IMR-90 (cell line): ENCODE measurements around the gene ATXN10. TPM values are rescaled to one million over a fixed set of nuclear protein-coding genes. Genes with fewer than 3 reads are reported as not detected.
A peak's percentile ranks its signal among the peaks of the same experiment; 100 is the strongest.

Experiments used
- ATAC-seq: fragments of 200-7000 bp; cut with Tn5 transposase; 2 replicates; pipeline ENCODE4 v1.9.1; 2020; ENCODE audit warnings: low read depth, mild to moderate bottlenecking, moderate library complexity
- BruUV-seq: library from RNA; stranded (reverse); fragments of 400-500 nt; replicated peaks from 2 replicates; lab custom pipeline; 2021; lab: Mats Ljungman, UMichigan
- CTCF ChIA-PET: fragments of 300-600 bp; formaldehyde crosslinking; extraction: SDS; loops from one replicate; lab custom pipeline; 2021; ENCODE audit warnings: antibody characterized with exemption; lab: Yijun Ruan, JAX
- POLR2A ChIA-PET: fragments of 300-600 bp; sonication (Branson Sonifier 250); formaldehyde crosslinking; loops from one replicate; lab custom pipeline; 2022; ENCODE audit warnings: antibody characterized with exemption; ENCODE audit not compliant: unreplicated experiment; lab: Charles Lee
- DNase-seq: peaks from one replicate; pipeline ENCODE4 v3.0.0; 2013
- H2AFZ ChIP-seq: replicated peaks from 2 replicates; pipeline ENCODE3; 2013; ENCODE audit warnings: low read length, mild to moderate bottlenecking; ENCODE audit not compliant: poor library complexity
- H2AK5ac ChIP-seq: 2 replicates; pipeline ENCODE4 v1.6.1; 2013; ENCODE audit warnings: low read depth, low read length, inconsistent platforms
- H2AK9ac ChIP-seq: replicated peaks from 2 replicates; pipeline ENCODE3; 2013; ENCODE audit warnings: mild to moderate bottlenecking, low read depth, low read length, moderate library complexity; ENCODE audit not compliant: poor library complexity
- H2BK120ac ChIP-seq: 2 replicates; pipeline ENCODE4 v1.6.1; 2013; ENCODE audit warnings: low read depth, low read length, inconsistent platforms
- H2BK15ac ChIP-seq: 3 replicates; pipeline ENCODE4 v1.6.1; 2013; ENCODE audit warnings: low read depth, low read length, inconsistent platforms
- H2BK20ac ChIP-seq: 2 replicates; pipeline ENCODE4 v1.6.1; 2013; ENCODE audit warnings: low read depth, mild to moderate bottlenecking, inconsistent platforms, low read length, moderate library complexity
- H2BK5ac ChIP-seq: 2 replicates; pipeline ENCODE4 v1.6.1; 2013; ENCODE audit warnings: mild to moderate bottlenecking, low read depth, low read length, inconsistent platforms; ENCODE audit not compliant: poor library complexity, severe bottlenecking
- H3K14ac ChIP-seq: replicated peaks from 2 replicates; pipeline ENCODE4 v1.6.1; 2013; ENCODE audit warnings: low read depth, low read length, inconsistent platforms
- H3K18ac ChIP-seq: 2 replicates; pipeline ENCODE4 v1.6.1; 2013; ENCODE audit warnings: low read depth, low read length, control low read depth
- H3K23ac ChIP-seq: 2 replicates; pipeline ENCODE4 v1.6.1; 2013; ENCODE audit warnings: low read depth, low read length, inconsistent platforms
- H3K27ac ChIP-seq: 2 replicates; pipeline ENCODE4 v1.5.1; 2013; ENCODE audit warnings: mild to moderate bottlenecking, control low read depth, low read length; ENCODE audit not compliant: insufficient read depth
- H3K27me3 ChIP-seq: 2 replicates; pipeline ENCODE4 v1.6.1; 2013; ENCODE audit warnings: low read length; ENCODE audit not compliant: control insufficient read depth, insufficient read depth
- H3K36me3 ChIP-seq: 2 replicates; pipeline ENCODE4 v1.6.1; 2013; ENCODE audit warnings: low read length, mixed read lengths; ENCODE audit not compliant: control insufficient read depth, insufficient read depth
- H3K4ac ChIP-seq: 2 replicates; pipeline ENCODE4 v1.6.1; 2013; ENCODE audit warnings: low read depth, low read length, inconsistent platforms
- H3K4me1 ChIP-seq: 2 replicates; pipeline ENCODE4 v1.6.1; 2013; ENCODE audit warnings: low read length, mixed read lengths; ENCODE audit not compliant: control insufficient read depth, insufficient read depth
- H3K4me2 ChIP-seq: 2 replicates; pipeline ENCODE4 v1.6.1; 2013; ENCODE audit warnings: low read depth, mild to moderate bottlenecking, control low read depth, low read length, moderate library complexity
- H3K4me3 ChIP-seq: 2 replicates; pipeline ENCODE4 v1.5.1; 2013; ENCODE audit warnings: low read depth, mild to moderate bottlenecking, control low read depth, low read length, moderate library complexity; ENCODE audit not compliant: insufficient read depth
- H3K56ac ChIP-seq: 2 replicates; pipeline ENCODE4 v1.6.1; 2013; ENCODE audit warnings: low read length, inconsistent platforms; ENCODE audit not compliant: insufficient read depth; ENCODE audit errors: extremely low read depth
- H3K79me1 ChIP-seq, 2 experiments: 2 replicates each; pipeline ENCODE4 v1.6.1; 2013; ENCODE audit warnings: low read length in 2 of 2, inconsistent platforms in 1 of 2, low read depth in 1 of 2
- H3K9ac ChIP-seq: 2 replicates; pipeline ENCODE4 v1.6.1; 2013; ENCODE audit warnings: low read depth, low read length, control low read depth
- H3K9me1 ChIP-seq: 2 replicates; pipeline ENCODE4 v1.6.1; 2013; ENCODE audit warnings: low read length, inconsistent platforms; ENCODE audit not compliant: insufficient read depth
- H3K9me3 ChIP-seq: 2 replicates; pipeline ENCODE4 v1.6.1; 2013; ENCODE audit warnings: low read length; ENCODE audit not compliant: control insufficient read depth, insufficient read depth
- H4K20me1 ChIP-seq: 2 replicates; pipeline ENCODE4 v1.6.1; 2013; ENCODE audit warnings: low read length, inconsistent platforms; ENCODE audit not compliant: insufficient read depth
- H4K5ac ChIP-seq: 2 replicates; pipeline ENCODE4 v1.6.1; 2013; ENCODE audit warnings: mild to moderate bottlenecking, low read depth, low read length, control low read depth
- H4K8ac ChIP-seq, 2 experiments: 2 replicates each; pipeline ENCODE4 v1.6.1; 2013; ENCODE audit warnings: low read depth in 2 of 2, low read length in 2 of 2, control low read depth in 1 of 2, inconsistent platforms in 1 of 2
- H4K91ac ChIP-seq: 2 replicates; pipeline ENCODE4 v1.6.1; 2013; ENCODE audit warnings: low read depth, low read length, inconsistent platforms; ENCODE audit not compliant: insufficient read depth
- CEBPB ChIP-seq: IDR thresholded peaks from 2 replicates; pipeline ENCODE4 v1.6.1; 2012; ENCODE audit warnings: low read depth, low read length, improper control_type of control experiment
- CHD1 ChIP-seq: IDR thresholded peaks from 2 replicates; pipeline ENCODE4 v1.6.1; 2012; ENCODE audit warnings: low read depth, low read length, improper control_type of control experiment
- ELK1 ChIP-seq: fragments of 150-350 bp; IDR thresholded peaks from 2 replicates; pipeline ENCODE4 v1.6.1; 2016; ENCODE audit warnings: low read depth, mild to moderate bottlenecking, low read length, moderate library complexity, borderline replicate concordance
- FOS ChIP-seq: fragments of 150-350 bp; IDR thresholded peaks from 2 replicates; pipeline ENCODE4 v1.6.1; 2016; ENCODE audit warnings: low read depth, low read length
- MAFK ChIP-seq: IDR thresholded peaks from 2 replicates; pipeline ENCODE4 v1.6.1; 2012; ENCODE audit warnings: low read depth, low read length, improper control_type of control experiment
- MAZ ChIP-seq: IDR thresholded peaks from 2 replicates; pipeline ENCODE4 v1.6.1; 2012; ENCODE audit warnings: low read depth, mild to moderate bottlenecking, low read length, improper control_type of control experiment, moderate library complexity, borderline replicate concordance
- POLR2A ChIP-seq: IDR thresholded peaks from 2 replicates; pipeline ENCODE4 v1.6.1; 2012; ENCODE audit warnings: mild to moderate bottlenecking, low read depth, low read length
- RAD21 ChIP-seq: IDR thresholded peaks from 2 replicates; pipeline ENCODE4 v1.6.1; 2012; ENCODE audit warnings: low read length, improper control_type of control experiment
- SMC3 ChIP-seq: fragments of 150-350 bp; IDR thresholded peaks from 2 replicates; pipeline ENCODE4 v1.6.1; 2016; ENCODE audit warnings: low read depth, mild to moderate bottlenecking, antibody characterized with exemption, low read length, moderate library complexity
- WGBS, 2 experiments: methylation state at CpG; one replicate each; pipeline versions ENCODE4 v1.1.5 to v1.1.7; 2013; ENCODE audit warnings: missing lambda C conversion rate in 2 of 2; ENCODE audit not compliant: insufficient read length in 1 of 2; ENCODE audit errors: extremely low coverage in 2 of 2; 5-methylcytosine and 5-hydroxymethylcytosine counted together
- dilution Hi-C: fragments of 300-500 bp; cut with HindIII; formaldehyde crosslinking; loops from one replicate; pipeline ENCODE4 v1.14.3; 2018; ENCODE audit warnings: low sequenced_read_pairs; ENCODE audit not compliant: unreplicated experiment
- in situ Hi-C: fragments of 300-500 bp; cut with MboI; formaldehyde crosslinking; loops from 3 replicates; pipeline ENCODE4 v1.14.3; 2019; ENCODE audit warnings: low sequenced_read_pairs, inconsistent platforms, mixed read lengths
- intact Hi-C: fragments of 100-400 bp; cut with micrococcal nuclease; formaldehyde crosslinking; loops from 2 replicates; pipeline ENCODE4 v1.10.0; 2022
- polyA plus RNA-seq, 3 experiments: library from polyadenylated mRNA; depleted of rRNA; stranded (reverse); fragments of >200 nt; gene quantifications; 2 replicates each; pipeline ENCODE4 v1.2.3, GENCODE V29; 2012; ENCODE audit warnings: low replicate concordance in 1 of 3
- total RNA-seq: library from RNA; depleted of rRNA; stranded (reverse); fragments of >200 nt; gene quantifications from 2 replicates; pipeline ENCODE4 v1.2.3, GENCODE V29; 2012

ATXN10 gene
- total and polyA plus RNA-seq, 2 of the 4 experiments (the other 2 are of a cell fraction) = 116 to 231 TPM

- peaks cover 37% of the 10 kb centered on the region for H3K36me3 ChIP-seq
- BruUV-seq = no TSS peak
- in situ Hi-C loops (no loop called here), intact Hi-C loops (no loop called here), dilution Hi-C loops (no loop called here)
- no peak for ATAC-seq
- peaks cover 6% of the 10 kb centered on the region; the same call in 1 of the 2 replicates for H3K4me1 ChIP-seq
- H3K27me3 ChIP-seq = no peaks in the 10 kb centered on the region
- H3K14ac ChIP-seq = no peak overlapping the region
- WGBS, 2 experiments = no CpG with 5 or more reads among the region's 1 CpG
- H3K9me1 ChIP-seq = peaks cover 3% of the 10 kb centered on the region; the same call in 1 of the 2 replicates
- peaks cover 28 to 61% of the 10 kb centered on the region in 2 experiments for H3K79me1 ChIP-seq
- H3K4me2 ChIP-seq = no peak overlapping the region
- H3K56ac ChIP-seq = no peak overlapping the region
- ChIA-PET POLR2A (no interaction called here), CTCF (no interaction called here)
- H2AFZ ChIP-seq = no peak overlapping the region
- no peak overlapping the region for H2AK5ac ChIP-seq
- no peak overlapping the region for H3K4me3 ChIP-seq
- no peak overlapping the region for H4K5ac ChIP-seq
- H3K18ac ChIP-seq = no peak overlapping the region
- no peak for TF ChIP-seq ELK1
- no peak for TF ChIP-seq RAD21
- 0 out of 2 replicates have a peak, but pooled peaks have one; percentile 2 for TF ChIP-seq FOS
- TF ChIP-seq MAFK = peak; percentile 30; the same call in 1 of the 2 replicates
- TF ChIP-seq SMC3 = no peak
- TF ChIP-seq POLR2A = no peak
- TF ChIP-seq CHD1 = no peak
- no peak for TF ChIP-seq CEBPB
- no peak for TF ChIP-seq MAZ
- no peak overlapping the region for H2BK20ac ChIP-seq
- H2BK5ac ChIP-seq = no peak overlapping the region
- no peak overlapping the region for H3K27ac ChIP-seq
- H4K91ac ChIP-seq = no peak overlapping the region
- H2AK9ac ChIP-seq = no peak overlapping the region
- H3K4ac ChIP-seq = no peak overlapping the region
- no peak overlapping the region for H2BK120ac ChIP-seq
- no peak overlapping the region for H4K8ac ChIP-seq
- no peak overlapping the region for H2BK15ac ChIP-seq
- no peaks in the 10 kb centered on the region for H3K9me3 ChIP-seq
- peak; percentile 35 for DNase-seq
- H4K20me1 ChIP-seq = peaks cover 3% of the 10 kb centered on the region; the same call in 1 of the 2 replicates
- H3K9ac ChIP-seq = no peak overlapping the region
- no peak overlapping the region for H3K23ac ChIP-seq
Observed at GRCh38 chr22:45738206-45738605, 66.6 kb downstream of the ATXN10 start.
